CD14-positive monocyte (primary cell): ENCODE results near the gene IFFO2. TPM values are rescaled to one million over a fixed set of nuclear protein-coding genes. Genes with fewer than 3 reads are reported as not detected.
A peak's percentile ranks its signal among the peaks of the same experiment; 100 is the strongest.

ENCODE experiments used
- DNase-seq, 3 donors: peaks; one replicate each; pipeline ENCODE4 v3.0.0-alpha.2; 2011 to 2022
- H2AFZ ChIP-seq: 2 replicates; pipeline ENCODE4 v1.6.0; 2012; ENCODE audit warnings: mild to moderate bottlenecking, low read depth, low read length, inconsistent platforms; ENCODE audit not compliant: insufficient read depth, poor library complexity, severe bottlenecking
- H3K27ac ChIP-seq, 2 donors: 1 replicate in 1 of 2; 2 replicates in 1 of 2; pipeline ENCODE4 v1.5.1; 2012 to 2013; ENCODE audit warnings: low read length in 2 of 2, control low read depth in 1 of 2, inconsistent platforms in 1 of 2, low read depth in 1 of 2, mild to moderate bottlenecking in 1 of 2
- H3K27me3 ChIP-seq, 2 donors: one replicate each; pipeline versions ENCODE4 v1.6.0 to v1.6.1; 2011 to 2013; ENCODE audit warnings: low read length in 2 of 2; ENCODE audit not compliant: control insufficient read depth in 2 of 2, insufficient read depth in 2 of 2
- H3K36me3 ChIP-seq, 2 donors: replicated peaks in 1 of 2; 1 replicate in 1 of 2; 2 replicates in 1 of 2; pipeline versions ENCODE4 v1.5.1 to v1.6.1; 2012 to 2013; ENCODE audit warnings: low read length in 2 of 2, control low read depth in 1 of 2, inconsistent platforms in 1 of 2, mild to moderate bottlenecking in 1 of 2; ENCODE audit not compliant: insufficient read depth in 2 of 2, control insufficient read depth in 1 of 2
- H3K4me1 ChIP-seq, 2 donors: 1 replicate in 1 of 2; 2 replicates in 1 of 2; pipeline versions ENCODE4 v1.5.1 to v1.6.1; 2012 to 2013; ENCODE audit warnings: low read length in 2 of 2, control low read depth in 1 of 2, inconsistent platforms in 1 of 2, mild to moderate bottlenecking in 1 of 2, moderate library complexity in 1 of 2; ENCODE audit not compliant: insufficient read depth in 2 of 2, control insufficient read depth in 1 of 2
- H3K4me2 ChIP-seq: replicated peaks from 2 replicates; pipeline ENCODE3; 2012; ENCODE audit warnings: low read length, moderate library complexity, mild to moderate bottlenecking; ENCODE audit not compliant: poor library complexity, severe bottlenecking; ENCODE audit errors: extremely low read depth
- H3K4me3 ChIP-seq, 3 experiments: fragments of 200-600 bp in 1 of 3; sonication (generic) in 1 of 3; replicated peaks in 1 of 3; 1 replicate in 2 of 3; 2 replicates in 1 of 3; pipeline ENCODE4 v1.5.1; 2011 to 2013; ENCODE audit warnings: low read length in 3 of 3, mild to moderate bottlenecking in 3 of 3, control low read depth in 2 of 3, low read depth in 2 of 3, inconsistent platforms in 1 of 3, moderate library complexity in 1 of 3
- H3K79me2 ChIP-seq: 2 replicates; pipeline ENCODE4 v1.6.0; 2012; ENCODE audit warnings: mild to moderate bottlenecking, control low read depth, inconsistent platforms, low read length, moderate library complexity; ENCODE audit not compliant: insufficient read depth
- H3K9ac ChIP-seq: 2 replicates; pipeline ENCODE4 v1.6.0; 2017; ENCODE audit warnings: low read length, mild to moderate bottlenecking; ENCODE audit not compliant: insufficient read depth, poor library complexity, severe bottlenecking
- H3K9me3 ChIP-seq, 2 donors: replicated peaks in 1 of 2; 1 replicate in 1 of 2; 2 replicates in 1 of 2; pipeline versions ENCODE4 v1.5.1 to v1.6.1; 2012 to 2013; ENCODE audit warnings: low read length in 2 of 2, control low read depth in 1 of 2; ENCODE audit not compliant: control insufficient read depth in 1 of 2, insufficient read depth in 1 of 2
- H4K20me1 ChIP-seq: 2 replicates; pipeline ENCODE4 v1.6.0; 2012; ENCODE audit warnings: mild to moderate bottlenecking, low read length, control low read depth, moderate library complexity; ENCODE audit not compliant: insufficient read depth
- H3K27ac Mint-ChIP-seq, 7 donors: one replicate each; pipeline ENCODE4 v1.8.0; 2020; ENCODE audit warnings: mild to moderate bottlenecking in 7 of 7, mixed read lengths in 7 of 7, moderate library complexity in 6 of 7, inconsistent platforms in 2 of 7
- H3K27me3 Mint-ChIP-seq, 3 donors: one replicate each; pipeline ENCODE4 v1.8.0; 2021 to 2022; ENCODE audit warnings: low read depth in 3 of 3, mild to moderate bottlenecking in 3 of 3, mixed read lengths in 3 of 3, moderate library complexity in 3 of 3, inconsistent platforms in 1 of 3
- H3K36me3 Mint-ChIP-seq, 2 donors: one replicate each; pipeline ENCODE4 v1.8.0; 2020; ENCODE audit warnings: mixed read lengths in 2 of 2, inconsistent platforms in 1 of 2, mild to moderate bottlenecking in 1 of 2
- H3K4me1 Mint-ChIP-seq: one replicate; pipeline ENCODE4 v1.8.0; 2020; ENCODE audit warnings: mild to moderate bottlenecking, mixed read lengths
- H3K4me3 Mint-ChIP-seq, 2 donors: one replicate each; pipeline ENCODE4 v1.8.0; 2020; ENCODE audit warnings: mild to moderate bottlenecking in 2 of 2, mixed read lengths in 2 of 2, moderate library complexity in 1 of 2
- H3K9me3 Mint-ChIP-seq, 7 donors: one replicate each; pipeline ENCODE4 v1.8.0; 2020 to 2022; ENCODE audit warnings: mixed read lengths in 7 of 7, mild to moderate bottlenecking in 6 of 7, moderate library complexity in 6 of 7, inconsistent platforms in 2 of 7
- CTCF ChIP-seq: fragments of 200-600 bp; IDR thresholded peaks from one replicate; pipeline ENCODE4 v1.8.0; 2022; ENCODE audit warnings: antibody characterized with exemption, mild to moderate bottlenecking
- WGBS: methylation state at CpG from one replicate; pipeline ENCODE4 v1.1.5; 2013; ENCODE audit warnings: missing lambda C conversion rate; ENCODE audit not compliant: insufficient coverage; 5-methylcytosine and 5-hydroxymethylcytosine counted together
- intact Hi-C, 2 donors: fragments of 100-400 bp; cut with micrococcal nuclease; formaldehyde crosslinking; loops; one replicate each; pipeline versions ENCODE4 v1.15.0 to v1.15.1; 2023
- polyA plus RNA-seq, 3 donors: library from polyadenylated mRNA; depleted of rRNA in 1 of 3; unstranded in 2 of 3; stranded (reverse) in 1 of 3; fragments of 300-500 nt in 2 of 3; fragments of >200 nt in 1 of 3; fragmentation: Illumina TruSeq in 2 of 3; gene quantifications; 1 replicate in 2 of 3; 2 replicates in 1 of 3; pipeline ENCODE4 v1.2.3, GENCODE V29; 2012 to 2021

Gene IFFO2
- polyA plus RNA-seq, 3 donors, result 0.78 to 17.5 (median 0.94) TPM

GRCh38 chr1:18940303-18941020 is 16.0 kb downstream of the IFFO2 start:
- H3K4me1 ChIP-seq, result peaks cover 10 to 17% of the 10 kb centered on the region in 2 donors
- Mint-ChIP-seq H3K27ac (no peak overlapping the region), H3K36me3 (peaks cover 4 to 5% of the 10 kb centered on the region in 2 donors), H3K27me3 (peaks cover 2 to 4% (median 3%) of the 10 kb centered on the region in 3 donors), H3K4me1 (peaks cover 30% of the 10 kb centered on the region), H3K9me3 (no peaks in the 10 kb centered on the region), H3K4me3 (no peak overlapping the region)
- peaks cover 11% of the 10 kb centered on the region for H3K79me2 ChIP-seq
- H4K20me1 ChIP-seq, result peaks cover 94% of the 10 kb centered on the region
- 91% methylated on average over 8 of the region's 13 CpGs for WGBS
- intact Hi-C loops, result no loop called here
- no peaks in the 10 kb centered on the region for H3K36me3 ChIP-seq
- H2AFZ ChIP-seq, result no peak overlapping the region
- no peak overlapping the region for H3K4me3 ChIP-seq
- no peaks in the 10 kb centered on the region for H3K9me3 ChIP-seq
- H3K9ac ChIP-seq, result no peak overlapping the region
- no peak for TF ChIP-seq CTCF
- H3K27me3 ChIP-seq, result no peaks in the 10 kb centered on the region
- H3K27ac ChIP-seq, result no peak overlapping the region
- H3K4me2 ChIP-seq, result no peak overlapping the region
- no peak for DNase-seq

GRCh38 chr1:18939398-18940302 is 16.8 kb downstream of the IFFO2 start:
- peaks cover 23% of the 10 kb centered on the region for H3K4me1 Mint-ChIP-seq
- H3K27me3 ChIP-seq, result no peaks in the 10 kb centered on the region
- intact Hi-C loops, result no loop called here
- H3K9me3 ChIP-seq, result no peaks in the 10 kb centered on the region
- H3K9me3 Mint-ChIP-seq, result no peaks in the 10 kb centered on the region
- 89% methylated on average over 6 of the region's 7 CpGs for WGBS
- no peak overlapping the region for H3K4me3 ChIP-seq
- H3K27ac ChIP-seq, result no peak overlapping the region
- no peak overlapping the region for H3K9ac ChIP-seq
- no peak for TF ChIP-seq CTCF
- peak overlapping the region in 2 of 7 donors; percentile 2 to 5 for H3K27ac Mint-ChIP-seq
- H3K36me3 ChIP-seq, result no peaks in the 10 kb centered on the region
- H3K4me2 ChIP-seq, result no peak overlapping the region
- peaks cover 0 to 4% (median 2%) of the 10 kb centered on the region in 3 donors for H3K27me3 Mint-ChIP-seq
- H3K79me2 ChIP-seq, result peaks cover 7% of the 10 kb centered on the region
- peaks cover 4 to 5% of the 10 kb centered on the region in 2 donors for H3K36me3 Mint-ChIP-seq
- H2AFZ ChIP-seq, result no peak overlapping the region
- no peak overlapping the region for H3K4me3 Mint-ChIP-seq
- DNase-seq, result no peak
- H3K4me1 ChIP-seq, result peaks cover 10 to 17% of the 10 kb centered on the region in 2 donors
- H4K20me1 ChIP-seq, result peaks cover 94% of the 10 kb centered on the region
